NCI-H2227 (cell line): ENCODE data around the gene GLIS1.
A peak's percentile ranks its signal among the peaks of the same experiment; 100 is the strongest.

Experiments
- DNase-seq: peaks from one replicate; lab custom pipeline; 2025; ENCODE audit not compliant: unreplicated experiment; lab: John Stamatoyannopoulos, UW

The GLIS1 gene

DNA sequence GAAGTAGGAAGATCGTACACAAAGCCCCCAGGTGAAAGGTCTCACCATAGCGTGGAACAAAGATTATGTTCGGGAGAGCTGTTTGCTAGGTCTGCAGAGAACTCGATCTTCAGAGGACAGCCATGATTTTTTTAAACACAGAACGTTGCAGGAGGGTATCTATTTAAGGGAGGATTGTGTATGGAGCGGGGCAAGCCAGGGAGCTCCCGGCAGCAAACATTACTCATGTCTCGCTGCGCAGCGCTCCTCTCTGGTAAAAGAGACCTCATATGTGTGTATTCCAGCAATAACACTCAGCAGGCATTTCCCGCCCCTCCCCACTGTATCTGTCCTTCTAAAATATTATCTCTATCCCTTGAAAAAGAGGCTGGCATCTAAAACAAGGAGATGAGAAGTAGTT, 2.7 kb downstream of the GLIS1 start:
- no peak for DNase-seq

DNA sequence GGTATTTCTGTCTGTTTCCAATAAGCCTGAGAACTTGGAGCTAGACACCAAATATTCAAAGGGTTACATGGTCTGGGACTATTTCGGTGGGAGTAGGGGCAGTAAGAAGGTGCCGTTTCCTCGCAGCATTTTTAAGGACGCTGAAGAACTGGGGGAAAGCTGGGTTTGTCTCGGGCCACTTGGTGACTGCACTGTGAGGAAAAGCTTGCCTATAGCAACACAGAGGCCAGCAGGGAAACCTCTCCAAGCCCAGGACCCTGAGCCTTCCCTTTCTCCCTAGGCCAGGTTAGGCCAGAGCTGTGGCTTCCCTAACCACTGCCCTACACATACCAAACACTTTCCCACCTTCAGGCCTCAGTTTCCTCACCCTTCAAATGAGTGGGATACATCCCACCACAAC, 3.3 kb downstream of the GLIS1 start:
- no peak for DNase-seq

GRCh38 chr1:53735261-53735660, 3.7 kb downstream of the GLIS1 start:
- DNase-seq, result no peak

DNA sequence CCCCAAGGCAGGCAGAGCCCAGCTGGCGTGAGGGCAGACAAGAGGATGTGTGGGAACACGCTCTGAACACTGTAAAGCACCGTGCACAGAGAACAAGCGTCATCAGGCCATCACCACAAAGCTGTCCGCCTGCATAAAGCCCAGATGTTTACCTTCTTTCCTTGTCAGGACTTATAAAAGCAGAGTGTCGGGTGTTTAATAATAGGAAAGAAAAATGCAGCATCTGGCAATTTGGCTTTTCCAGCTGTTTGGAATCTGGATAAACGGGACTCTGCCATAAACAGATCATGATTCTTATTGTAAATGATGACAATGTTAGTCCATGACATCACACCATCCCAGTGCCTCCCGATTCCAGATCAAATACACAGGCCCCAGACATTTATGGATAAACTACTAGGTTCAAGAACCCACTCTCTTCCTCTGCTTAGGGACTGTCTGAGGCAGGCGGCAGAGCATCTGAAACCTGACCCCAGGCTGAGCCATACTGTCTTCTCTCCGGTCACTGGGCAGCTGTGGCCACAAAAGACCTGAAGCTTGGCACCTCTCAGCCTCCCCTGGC, 4.2 kb downstream of the GLIS1 start:
- DNase-seq, result no peak

- no peak for DNase-seq
These were observed 4.9 kb downstream of the GLIS1 start for GRCh38 chr1:53733975-53734649.

GRCh38 chr1:53733447-53733931, 5.5 kb downstream of the GLIS1 start:
- DNase-seq, result no peak

DNA sequence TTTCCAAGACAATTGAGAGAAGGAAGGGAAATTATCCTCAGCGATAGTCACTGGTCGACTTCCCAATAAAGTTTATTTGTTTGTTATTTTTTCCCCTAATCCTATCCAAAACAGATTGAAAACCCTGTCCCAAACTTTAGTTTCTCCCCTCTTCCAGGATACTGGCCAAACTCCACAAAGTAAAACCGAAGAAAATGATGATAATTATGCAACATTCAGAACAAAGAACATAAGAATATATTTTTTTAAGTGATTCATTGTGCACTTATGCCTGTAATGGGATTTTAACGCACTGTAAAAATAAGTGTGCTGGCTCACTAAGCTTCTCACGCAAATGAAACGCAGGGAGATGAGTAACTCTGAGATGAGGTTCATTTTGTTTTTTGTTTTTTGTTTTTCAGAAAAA, 6.0 kb downstream of the GLIS1 start:
- DNase-seq, result no peak

DNA sequence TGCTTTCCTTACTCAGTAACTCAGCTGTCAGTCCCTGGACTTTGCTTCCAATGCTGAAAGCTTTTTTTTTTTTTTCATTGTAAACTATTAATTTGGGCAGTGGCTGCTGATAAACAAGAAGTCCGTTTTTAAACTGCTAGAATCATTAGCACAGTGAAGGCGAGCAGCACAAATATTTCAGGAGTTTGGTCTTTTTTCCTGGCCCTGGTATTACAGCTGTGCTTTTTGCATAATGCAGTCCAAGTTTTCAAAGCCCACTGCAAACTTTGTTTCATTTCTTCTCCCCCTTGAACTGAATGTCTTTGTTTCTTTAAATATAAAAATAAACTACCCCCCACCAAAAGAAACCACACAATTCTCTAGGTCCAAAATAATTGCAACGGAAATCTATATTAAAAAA, 6.6 kb downstream of the GLIS1 start:
- DNase-seq, result no peak

- DNase-seq, result no peak
These were observed 7.1 kb downstream of the GLIS1 start for GRCh38 chr1:53731779-53732305.

DNA sequence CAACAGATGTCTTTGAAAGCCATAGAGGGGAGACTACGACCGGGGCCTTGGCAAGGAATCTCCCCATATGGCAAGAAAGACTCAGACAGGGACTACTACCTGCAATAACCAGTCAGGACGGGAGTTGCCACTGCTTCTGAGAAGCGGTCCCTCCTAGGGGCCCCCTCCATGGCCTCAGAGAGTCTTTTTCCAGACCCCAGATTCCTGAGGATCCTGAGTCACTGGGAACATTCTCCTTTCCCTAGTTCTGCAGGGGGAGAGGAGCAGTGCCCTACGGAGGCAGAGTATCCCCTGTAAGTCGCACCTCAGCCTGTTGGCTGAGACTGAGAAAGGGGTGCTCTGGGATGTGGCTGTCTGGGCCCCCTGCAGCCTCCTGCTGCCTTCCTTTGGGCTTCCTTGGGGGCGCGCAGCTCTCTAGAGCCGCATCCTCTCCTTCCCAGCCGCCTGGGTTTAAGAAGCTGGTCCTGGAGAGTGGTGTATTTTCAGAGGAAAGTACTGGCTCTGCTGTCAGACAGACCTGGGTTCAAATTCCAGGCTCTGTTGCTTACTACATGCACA, 7.8 kb downstream of the GLIS1 start:
- no peak for DNase-seq

- no peak for DNase-seq
These were observed 8.6 kb downstream of the GLIS1 start for GRCh38 chr1:53730224-53730865.

GRCh38 chr1:53729456-53730223, 9.3 kb downstream of the GLIS1 start:
- no peak for DNase-seq

GRCh38 chr1:53728702-53729455, 10.1 kb downstream of the GLIS1 start:
- DNase-seq, result no peak

- DNase-seq, result no peak
These were observed 10.8 kb downstream of the GLIS1 start for GRCh38 chr1:53728196-53728595.

DNA sequence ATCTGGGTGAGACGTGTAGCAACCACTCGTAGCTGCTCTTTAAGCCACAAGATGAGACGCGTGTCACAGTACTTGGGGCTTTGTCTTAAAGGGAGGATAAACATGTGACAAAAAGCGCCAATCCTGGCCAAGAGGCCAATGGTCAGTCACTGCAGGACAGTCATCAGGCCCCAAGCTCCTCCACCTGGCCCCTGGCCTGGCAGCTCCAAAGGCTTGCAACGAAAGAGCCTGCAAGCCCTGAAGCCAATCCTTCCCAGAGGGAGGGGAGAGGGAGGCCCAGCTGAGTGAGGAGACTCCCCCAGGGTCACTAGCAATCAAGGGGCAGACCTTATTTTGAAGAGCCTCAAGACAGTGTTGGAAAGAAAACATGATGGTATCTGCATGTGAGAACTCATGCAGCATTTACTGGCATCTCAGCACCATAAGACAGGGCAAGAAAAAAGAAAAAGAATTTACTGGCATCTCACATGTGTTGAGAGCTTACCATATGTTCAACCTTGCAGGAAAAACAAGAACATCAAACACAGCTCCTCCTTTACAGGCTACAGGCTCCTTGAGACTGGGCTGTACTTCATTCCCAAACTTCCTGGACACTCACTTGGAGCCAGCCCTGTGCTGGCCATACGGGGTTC, 11.4 kb downstream of the GLIS1 start:
- no peak for DNase-seq

- no peak for DNase-seq
These were observed 12.9 kb downstream of the GLIS1 start for GRCh38 chr1:53726009-53726600.

- peak; percentile 18 for DNase-seq
These were observed 13.7 kb downstream of the GLIS1 start for GRCh38 chr1:53725238-53725689.

GRCh38 chr1:53722025-53722424, 16.9 kb downstream of the GLIS1 start:
- no peak for DNase-seq

GRCh38 chr1:53721088-53721487, 17.9 kb downstream of the GLIS1 start:
- no peak for DNase-seq
